K562 treated with DMSO at 1 percent for 4 hours (cell line): ENCODE data around the gene NBPF4. TPM values are rescaled to one million over a fixed set of nuclear protein-coding genes. Genes with fewer than 3 reads are reported as not detected.

Experiments used
- total RNA-seq: library from RNA; unstranded; fragments of 300-600 nt; gene quantifications from 2 replicates; pipeline ENCODE4 v1.2.3, GENCODE V29; 2022; ENCODE audit not compliant: insufficient read depth

Gene NBPF4
- 2.3 and 7.4 TPM in 2 replicates for total RNA-seq

GRCh38 chr1:108243976-108244375, at the start of gene NBPF4:
Gene NBPF4, minus strand, starts transcription at chr1:108244076. Its CDS starts 315 bp downstream, at chr1:108243761.

GRCh38 chr1:108199781-108200686, 43.8 kb downstream of the NBPF4 start, which contains the start of gene SLC25A24:
Gene SLC25A24, minus strand, starts transcription at chr1:108200343. Its CDS starts 205 bp downstream, at chr1:108200138.

Other genes with a start within 250 kb of the NBPF4 start
- 11.0 TPM in 2 replicates for gene SLC25A24, start 43.7 kb downstream of the NBPF4 start, total RNA-seq
- gene NBPF6, start 206.3 kb upstream of the NBPF4 start, total RNA-seq, result 8.4 and 10.8 TPM in 2 replicates